Activated CD4-positive, alpha-beta T cell treated with anti-CD3 and anti-CD28 coated beads, Interleukin-2, amount 50 U/mL, for 48 hours (primary cell): Measurements from ENCODE around the gene AQR.
"Not testable (repeated sequence)": the region's sequence is repeated elsewhere in the genome, so short reads cannot be mapped to it uniquely, and the experiment has no call there.

Source experiments
- DNase-seq, 2 experiments: peaks; one replicate each; pipeline ENCODE4 v3.0.0-alpha.2; 2020

Gene AQR

DNA sequence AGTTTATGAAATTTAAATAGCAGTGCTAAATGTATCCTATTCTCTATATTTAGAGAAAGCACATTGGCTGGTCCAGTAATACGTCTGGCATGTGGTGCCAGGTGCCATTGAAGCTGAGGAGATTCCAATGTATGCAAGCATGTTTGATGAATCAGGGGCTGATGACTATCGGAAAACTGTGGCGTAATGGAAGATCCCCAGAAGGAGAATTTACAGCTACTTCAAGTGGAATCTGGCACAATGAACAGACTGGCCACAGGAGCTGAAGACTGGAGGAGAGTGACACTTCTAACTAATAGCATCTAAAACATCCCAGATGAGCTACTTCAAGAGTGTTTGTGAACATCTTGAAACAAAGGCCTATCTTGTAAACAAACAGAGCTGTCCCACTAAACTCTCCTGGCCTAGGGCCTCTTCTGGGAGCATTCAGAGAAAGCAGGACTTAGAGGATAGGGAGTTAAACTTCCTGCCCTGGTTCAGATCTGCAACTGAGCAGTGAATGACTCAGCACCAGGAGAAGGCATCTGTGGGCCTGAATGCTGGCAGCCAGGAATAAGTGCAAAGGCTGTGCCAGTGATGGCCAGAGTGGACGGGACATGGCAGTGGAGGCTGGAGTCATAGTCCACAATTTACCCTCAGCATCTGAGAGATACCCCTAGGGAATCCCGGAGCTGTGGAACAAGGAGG, 159.0 kb downstream of the AQR start:
- no peak for DNase-seq

DNA sequence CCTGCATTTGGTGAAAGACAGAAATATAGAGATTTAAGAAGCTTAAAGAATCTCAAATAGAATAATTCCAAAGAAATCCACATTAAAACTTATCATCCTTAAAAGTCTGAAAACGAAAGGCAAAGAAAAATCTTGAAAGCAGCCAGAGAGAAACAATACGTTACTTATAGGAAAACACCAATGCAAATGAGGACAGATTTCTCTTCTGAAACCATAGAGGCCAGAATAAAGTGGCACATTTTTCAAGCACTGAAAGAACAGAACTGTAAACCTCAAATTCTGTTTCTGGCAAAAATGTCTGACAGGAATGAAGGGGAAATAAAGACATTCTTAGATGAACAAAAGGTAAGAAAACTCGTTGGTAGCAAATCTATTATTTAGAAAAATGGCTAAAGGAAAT, 160.4 kb downstream of the AQR start:
- DNase-seq, result no peak

DNA sequence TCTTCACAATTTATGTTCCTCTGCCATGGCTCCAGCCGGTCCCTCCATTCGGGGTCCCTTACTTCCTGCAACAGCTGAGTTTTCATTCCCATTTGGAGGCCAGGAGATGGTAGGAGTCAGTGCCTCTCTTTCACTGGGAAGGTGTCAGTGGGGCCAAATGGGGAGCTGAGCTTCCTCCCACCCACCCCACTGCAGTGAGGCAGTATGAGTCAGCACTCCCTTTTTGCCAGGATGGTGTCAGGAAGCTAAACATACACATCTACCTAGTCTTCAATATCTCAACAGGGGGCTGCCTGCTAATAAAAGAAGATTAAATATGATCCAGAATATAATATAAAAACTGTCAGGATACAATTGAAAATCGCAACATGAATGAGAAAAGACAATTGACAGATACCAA, 161.5 kb downstream of the AQR start:
- DNase-seq, result no peak

DNA sequence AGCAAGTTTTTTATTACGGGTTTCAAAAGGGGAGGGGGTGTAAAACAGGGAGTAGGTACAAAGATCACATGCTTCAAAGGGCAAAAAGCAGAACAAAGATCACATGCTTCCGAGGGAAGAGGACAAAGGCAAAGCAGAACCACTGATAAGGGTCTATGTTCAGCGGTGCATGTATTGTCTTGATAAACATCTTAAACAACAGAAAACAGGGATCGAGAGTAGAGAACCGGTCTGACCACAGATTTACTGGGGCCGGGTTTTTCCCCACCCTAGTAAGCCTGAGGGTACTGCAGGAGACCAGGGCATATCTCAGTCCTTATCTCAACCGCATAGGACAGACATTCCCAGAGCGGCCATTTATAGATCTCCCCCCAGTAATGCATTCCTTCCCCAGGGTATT, 162.3 kb downstream of the AQR start:
- DNase-seq, result not testable (repeated sequence)

DNA sequence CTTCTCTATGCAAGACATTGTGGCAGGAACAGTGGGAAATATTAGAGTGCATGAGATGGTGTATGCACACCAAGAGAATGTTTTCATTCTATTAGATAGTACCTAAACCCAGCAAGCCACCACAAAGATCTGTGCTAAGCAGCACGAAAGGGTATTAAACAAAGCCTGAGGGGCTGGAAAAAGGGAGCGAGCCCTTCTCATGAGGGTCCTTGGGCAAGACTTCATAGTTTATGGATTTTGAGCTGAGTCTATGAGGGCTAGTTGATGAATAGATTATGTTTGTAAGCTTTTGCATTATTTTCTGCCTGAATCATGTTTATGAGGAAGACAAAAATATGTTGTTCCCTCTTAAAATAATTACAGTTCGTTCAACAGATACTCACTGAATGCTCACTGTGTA, 164.8 kb downstream of the AQR start:
- no peak for DNase-seq

DNA sequence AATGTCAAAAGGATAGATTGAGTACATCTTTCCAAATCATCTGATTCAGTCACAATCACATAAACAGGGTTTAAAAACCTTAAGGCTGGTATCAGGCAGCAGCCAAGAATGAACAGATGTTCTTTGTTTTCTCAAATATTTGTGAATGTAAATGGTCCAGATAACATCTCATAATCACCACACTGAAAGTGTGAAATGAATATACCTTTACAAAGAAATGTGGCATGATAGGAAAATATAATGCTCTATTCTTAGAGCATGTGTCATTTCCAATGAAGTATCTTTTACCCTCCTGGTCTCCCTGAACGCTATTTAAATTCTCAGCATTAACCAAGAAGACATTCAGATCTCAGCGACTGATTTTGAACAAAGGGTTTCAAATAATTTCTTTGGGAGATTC, 165.4 kb downstream of the AQR start:
- no peak for DNase-seq

DNA sequence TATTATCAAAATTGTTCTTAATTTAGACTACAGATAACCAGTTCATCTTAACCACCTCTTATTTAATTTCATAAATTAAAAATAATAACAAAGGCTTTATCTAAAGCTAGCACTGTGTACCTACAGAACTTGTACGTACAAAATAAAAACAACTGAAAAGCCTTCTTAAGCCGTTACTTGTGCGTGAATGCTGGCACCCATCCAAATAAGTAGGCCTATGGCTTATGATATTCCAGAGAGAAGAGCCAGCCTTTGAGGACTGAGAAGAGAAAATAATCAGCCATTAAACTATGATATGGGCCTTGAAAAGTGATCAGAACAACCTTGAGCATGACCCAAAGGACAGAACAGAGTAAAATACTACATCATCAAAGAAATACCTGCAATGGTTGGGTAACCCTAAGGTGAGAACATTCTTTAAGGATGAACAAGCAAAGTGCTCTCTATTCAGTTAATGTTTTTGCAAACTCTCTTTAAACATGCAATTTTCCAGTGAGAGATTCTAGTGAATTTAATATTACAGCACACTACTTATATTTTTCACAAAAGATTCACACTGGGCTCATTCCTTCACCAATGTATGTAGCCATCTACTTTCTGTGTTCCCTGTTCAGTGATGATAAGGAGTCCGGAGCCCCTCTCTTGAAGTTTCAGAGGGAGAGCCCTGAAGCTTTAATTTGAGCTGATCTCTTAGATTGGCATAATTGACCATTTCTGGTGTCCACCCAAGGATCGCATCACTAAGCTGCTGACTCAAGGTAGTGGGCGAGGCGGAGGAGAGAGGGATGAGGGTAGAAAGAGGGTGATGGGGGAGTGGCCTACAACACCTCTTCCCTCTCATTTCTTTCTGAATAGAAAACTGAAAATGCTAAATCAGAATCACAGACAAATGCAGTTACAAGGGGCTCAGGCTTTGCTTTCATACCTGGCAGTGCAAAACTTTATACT, 166.5 kb downstream of the AQR start:
- DNase-seq, result no peak

DNA sequence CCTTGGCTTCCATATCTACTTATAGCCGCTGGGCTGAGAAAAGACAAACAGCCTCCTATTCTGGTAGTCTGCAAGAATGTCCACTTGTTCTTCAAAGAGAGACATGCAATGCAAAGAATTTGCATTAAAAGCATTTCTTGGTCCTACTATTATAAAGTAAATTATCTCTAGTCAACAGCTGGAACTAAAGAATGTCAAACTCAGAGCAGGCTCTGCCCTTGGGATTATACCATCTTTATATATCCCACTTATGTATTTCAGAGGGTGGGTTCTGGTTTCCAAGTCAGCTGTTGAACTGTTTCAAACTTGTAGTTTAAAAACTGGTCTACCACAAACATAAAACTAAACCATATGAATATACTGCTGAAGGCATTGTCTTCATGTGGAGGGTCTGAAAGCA, 167.2 kb downstream of the AQR start:
- DNase-seq, result no peak
